ENCODE data around the gene SARNP. TPM values are rescaled to one million over a fixed set of nuclear protein-coding genes. Genes with fewer than 3 reads are reported as not detected.

SARNP gene
- total and polyA plus RNA-seq, 7 donors: 38.3 to 98.0 (median 52.6) TPM

DNA sequence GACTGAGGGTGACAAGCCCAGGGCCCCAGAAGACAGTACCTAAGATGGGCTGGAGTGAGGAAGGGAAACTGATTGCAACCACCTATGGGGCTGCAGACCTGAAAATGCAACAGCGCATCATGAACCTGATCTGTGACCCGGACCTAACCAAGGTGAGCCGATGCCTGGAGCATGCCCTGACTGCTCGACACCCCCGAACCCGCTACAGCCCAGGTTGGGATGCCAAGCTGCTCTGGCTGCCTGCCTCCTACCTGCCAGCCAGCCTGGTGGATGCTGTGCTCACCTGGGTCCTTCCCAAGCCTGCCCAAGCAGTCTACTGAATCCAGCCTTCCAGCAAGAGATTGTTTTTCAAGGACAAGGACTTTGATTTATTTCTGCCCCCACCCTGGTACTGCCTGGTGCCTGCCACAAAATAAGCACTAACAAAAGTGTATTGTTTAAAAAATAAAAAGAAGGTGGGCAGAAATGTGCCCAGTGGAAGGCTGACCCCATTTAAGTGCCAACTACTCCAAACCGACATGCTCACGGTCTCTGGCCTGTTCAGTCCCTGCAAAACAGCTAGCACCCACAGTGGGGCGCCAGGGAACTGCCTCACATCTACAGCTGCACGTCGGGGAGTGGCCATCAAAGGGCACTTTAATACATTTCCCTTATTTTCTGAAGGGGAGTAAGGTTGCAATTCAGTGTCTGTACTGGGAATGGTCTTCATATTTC is 93.1 kb downstream of the SARNP start:
- no peaks in the 10 kb centered on the region for H3K9me3 ChIP-seq
- DNase-seq (peak; percentile 75 to 87), ATAC-seq (no peak)
- H3K4me1 ChIP-seq: peaks cover 79% of the 10 kb centered on the region
- H3K27me3 ChIP-seq (ENCODE audit: insufficient read depth in 3 of 3, low read length in 2 of 3): no peaks in the 10 kb centered on the region
- H3K27ac ChIP-seq: peak overlapping the region; percentile 92
- intact Hi-C loops (cut with DNase I): no loop called here
- H3K4me3 ChIP-seq: peak overlapping the region; percentile 29
- TF ChIP-seq, protein P1, sequence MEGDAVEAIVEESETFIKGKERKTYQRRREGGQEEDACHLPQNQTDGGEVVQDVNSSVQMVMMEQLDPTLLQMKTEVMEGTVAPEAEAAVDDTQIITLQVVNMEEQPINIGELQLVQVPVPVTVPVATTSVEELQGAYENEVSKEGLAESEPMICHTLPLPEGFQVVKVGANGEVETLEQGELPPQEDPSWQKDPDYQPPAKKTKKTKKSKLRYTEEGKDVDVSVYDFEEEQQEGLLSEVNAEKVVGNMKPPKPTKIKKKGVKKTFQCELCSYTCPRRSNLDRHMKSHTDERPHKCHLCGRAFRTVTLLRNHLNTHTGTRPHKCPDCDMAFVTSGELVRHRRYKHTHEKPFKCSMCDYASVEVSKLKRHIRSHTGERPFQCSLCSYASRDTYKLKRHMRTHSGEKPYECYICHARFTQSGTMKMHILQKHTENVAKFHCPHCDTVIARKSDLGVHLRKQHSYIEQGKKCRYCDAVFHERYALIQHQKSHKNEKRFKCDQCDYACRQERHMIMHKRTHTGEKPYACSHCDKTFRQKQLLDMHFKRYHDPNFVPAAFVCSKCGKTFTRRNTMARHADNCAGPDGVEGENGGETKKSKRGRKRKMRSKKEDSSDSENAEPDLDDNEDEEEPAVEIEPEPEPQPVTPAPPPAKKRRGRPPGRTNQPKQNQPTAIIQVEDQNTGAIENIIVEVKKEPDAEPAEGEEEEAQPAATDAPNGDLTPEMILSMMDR (IDR thresholded peaks at IDR 0.05): peak; percentile 60
- WGBS, 3 donors: 36 to 52% (median 38%) methylated on average over 11 of the region's 11 CpGs
- H3K36me3 ChIP-seq (ENCODE audit: insufficient read depth in 1 of 2, low read depth in 1 of 2): peaks cover 7 to 50% of the 10 kb centered on the region in 2 donors

DNA sequence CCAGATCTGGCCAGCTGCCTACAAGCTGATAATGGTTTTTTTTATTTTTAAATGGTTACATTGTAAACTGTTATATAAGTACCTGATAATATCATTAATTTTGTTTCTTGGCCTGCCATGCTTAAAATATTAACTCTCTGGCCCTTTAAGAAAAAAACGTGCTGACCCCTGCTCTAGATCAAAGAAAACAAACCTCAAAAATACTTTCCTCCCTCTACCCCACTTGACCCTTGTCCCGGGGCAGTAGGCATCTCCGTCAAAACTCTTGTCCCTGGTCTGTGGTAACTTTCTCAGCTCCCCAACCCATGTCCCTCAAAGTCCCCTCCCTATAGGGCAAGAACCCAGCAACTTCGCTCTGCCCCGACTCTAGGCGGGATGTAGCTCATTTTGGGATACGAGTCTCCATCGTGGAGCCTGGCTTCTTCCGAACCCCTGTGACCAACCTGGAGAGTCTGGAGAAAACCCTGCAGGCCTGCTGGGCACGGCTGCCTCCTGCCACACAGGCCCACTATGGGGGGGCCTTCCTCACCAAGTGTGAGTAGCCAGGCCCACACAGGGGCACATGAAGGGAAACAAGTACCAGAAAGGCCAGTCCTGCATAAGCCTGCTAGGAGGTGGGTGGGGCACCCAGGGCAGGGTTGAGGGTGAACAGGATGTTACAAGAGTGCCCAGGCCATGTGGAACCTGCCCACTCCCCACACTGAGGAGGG is 93.9 kb downstream of the SARNP start:
- peak overlapping the region; percentile 92 for H3K27ac ChIP-seq
- peaks cover 7 to 50% of the 10 kb centered on the region in 2 donors for H3K36me3 ChIP-seq (ENCODE audit: insufficient read depth in 1 of 2, low read depth in 1 of 2)
- DNase-seq (peak; percentile 16 to 50), ATAC-seq (no peak)
- H3K4me1 ChIP-seq: peaks cover 86% of the 10 kb centered on the region
- H3K9me3 ChIP-seq: no peaks in the 10 kb centered on the region
- H3K27me3 ChIP-seq (ENCODE audit: insufficient read depth in 3 of 3, low read length in 2 of 3): no peaks in the 10 kb centered on the region
- TF ChIP-seq, protein P1 (IDR thresholded peaks at IDR 0.05): no peak
- H3K4me3 ChIP-seq: peak overlapping the region; percentile 29
- intact Hi-C loops (cut with DNase I): no loop called here
- WGBS, 3 donors: 19 to 49% (median 26%) methylated on average over 10 of the region's 10 CpGs

DNA sequence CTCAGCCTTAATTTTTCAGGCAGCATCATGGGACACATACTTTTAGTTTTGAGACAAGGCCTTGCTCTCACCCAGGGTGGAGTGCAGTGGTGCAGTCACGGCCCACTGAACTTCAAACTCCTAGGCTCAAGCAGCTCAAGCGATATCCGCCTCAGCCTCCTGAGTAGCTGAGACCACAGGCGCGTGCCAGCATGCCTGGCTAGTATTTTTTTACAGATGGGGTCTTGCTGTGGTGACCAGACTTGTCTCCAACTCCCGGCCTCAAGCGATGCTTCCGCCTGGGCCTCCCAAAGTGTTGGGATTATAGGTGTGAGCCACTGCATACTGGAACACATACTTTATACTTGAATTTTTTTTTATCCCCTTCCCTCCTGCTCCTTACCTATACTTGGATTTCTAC is 94.6 kb downstream of the SARNP start:
- TF ChIP-seq, protein P1 (IDR thresholded peaks at IDR 0.05): no peak
- no peak for ATAC-seq
- peak; percentile 13 to 59 for DNase-seq
- Histone ChIP-seq H3K4me3 (peak overlapping the region; percentile 29), H3K4me1 (peaks cover 94% of the 10 kb centered on the region), H3K27ac (peak overlapping the region; percentile 92), H3K9me3 (no peaks in the 10 kb centered on the region), H3K27me3 (ENCODE audit: insufficient read depth in 3 of 3, low read length in 2 of 3) (no peaks in the 10 kb centered on the region), H3K36me3 (ENCODE audit: insufficient read depth in 1 of 2, low read depth in 1 of 2) (peaks cover 7 to 50% of the 10 kb centered on the region in 2 donors)
- intact Hi-C loops (cut with DNase I): no loop called here
- WGBS, 3 donors: 64 to 87% (median 72%) methylated on average over 8 of the region's 8 CpGs

DNA sequence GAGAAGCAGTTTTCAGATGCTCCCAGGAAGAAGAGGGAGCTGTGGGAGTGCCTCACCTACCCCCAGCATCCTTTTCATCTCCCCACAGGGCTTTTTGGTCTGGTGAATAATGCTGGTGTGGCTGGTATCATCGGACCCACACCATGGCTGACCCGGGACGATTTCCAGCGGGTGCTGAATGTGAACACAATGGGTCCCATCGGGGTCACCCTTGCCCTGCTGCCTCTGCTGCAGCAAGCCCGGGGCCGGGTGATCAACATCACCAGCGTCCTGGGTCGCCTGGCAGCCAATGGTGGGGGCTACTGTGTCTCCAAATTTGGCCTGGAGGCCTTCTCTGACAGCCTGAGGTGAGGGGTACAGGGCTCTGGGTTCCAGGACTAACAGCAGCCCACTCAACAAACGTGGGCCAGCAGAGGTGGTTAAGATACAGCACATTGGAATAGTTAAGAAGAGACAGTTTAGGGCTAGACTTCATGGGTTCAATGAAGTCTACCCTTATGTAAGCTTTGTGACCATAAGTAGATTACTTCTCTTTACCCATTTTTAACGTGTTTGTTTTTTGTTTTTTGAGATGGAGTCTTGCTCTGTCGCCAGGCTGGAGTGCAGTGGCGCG is 95.8 kb downstream of the SARNP start:
- 41 to 55% (median 47%) methylated on average over 14 of the region's 14 CpGs for WGBS, 3 donors
- peak overlapping the region; percentile 52 for H3K4me3 ChIP-seq
- no peaks in the 10 kb centered on the region for H3K27me3 ChIP-seq (ENCODE audit: insufficient read depth in 3 of 3, low read length in 2 of 3)
- ATAC-seq (no peak), DNase-seq (peak; percentile 40 to 67)
- TF ChIP-seq, protein P1 (IDR thresholded peaks at IDR 0.05): no peak
- peak overlapping the region; percentile 92 for H3K27ac ChIP-seq
- peaks cover 95% of the 10 kb centered on the region for H3K4me1 ChIP-seq
- no peaks in the 10 kb centered on the region for H3K9me3 ChIP-seq
- intact Hi-C loops (cut with DNase I): loop anchor here in 1 of 2 donors (2.0 kb wide), 1 partner anchor 17 kb away; no protein-coding TSS in a partner anchor
- peaks cover 7 to 42% of the 10 kb centered on the region in 2 donors for H3K36me3 ChIP-seq (ENCODE audit: insufficient read depth in 1 of 2, low read depth in 1 of 2)

All from psoas muscle (tissue), 8 donors.